Vagina (tissue), 2 donors: Measurements from ENCODE around the gene MAP2K3. TPM values are rescaled to one million over a fixed set of nuclear protein-coding genes. Genes with fewer than 3 reads are reported as not detected.

Source experiments
- DNase-seq, 2 donors: peaks; one replicate each; pipeline ENCODE4 v3.0.0-alpha.2; 2017; ENCODE audit errors: extremely low spot score in 2 of 2
- H3K27ac ChIP-seq: fragments of 200-600 bp; sonication (generic); one replicate; pipeline ENCODE4 v1.5.1; 2019
- H3K27me3 ChIP-seq: fragments of 200-600 bp; sonication (generic); one replicate; pipeline ENCODE4 v1.5.1; 2019
- H3K36me3 ChIP-seq, 2 donors: fragments of 200-600 bp; sonication (generic); one replicate each; pipeline ENCODE4 v1.5.1; 2017 to 2019
- H3K4me1 ChIP-seq: fragments of 200-600 bp; sonication (generic); one replicate; pipeline ENCODE4 v1.5.1; 2019
- H3K4me3 ChIP-seq, 2 donors: fragments of 200-600 bp; sonication (generic); 1 replicate in 1 of 2; 2 replicates in 1 of 2; pipeline ENCODE4 v1.5.1; 2016 to 2019
- H3K9me3 ChIP-seq: fragments of 200-600 bp; sonication (generic); one replicate; pipeline ENCODE4 v1.5.1; 2019
- POLR2A ChIP-seq, 2 donors: fragments of 450-650 bp; IDR thresholded peaks; one replicate each; pipeline ENCODE4 v1.6.1; 2017; ENCODE audit warnings: antibody characterized with exemption in 2 of 2, mild to moderate bottlenecking in 2 of 2, moderate library complexity in 2 of 2
- POLR2AphosphoS5 ChIP-seq, 2 donors: sonication (generic); formaldehyde crosslinking; IDR thresholded peaks; one replicate each; pipeline ENCODE4 v1.9.0; 2017; ENCODE audit warnings: antibody characterized with exemption in 2 of 2, mild to moderate bottlenecking in 2 of 2, low read depth in 1 of 2; ENCODE audit not compliant: insufficient read depth in 1 of 2
- intact Hi-C: fragments of 100-400 bp; cut with DNase I; formaldehyde crosslinking; loops from one replicate; pipeline ENCODE4 v1.15.1; 2023
- total RNA-seq: library from RNA; depleted of rRNA; stranded (reverse); fragments of >200 nt; gene quantifications from one replicate; pipeline ENCODE4 v1.2.3, GENCODE V29; 2016
- TF ChIP-seq, protein P1 (sequence below), 3 experiments: fragments of 450-650 bp in 2 of 3; fragments of 200-600 bp in 1 of 3; sonication (generic) in 1 of 3; IDR thresholded peaks; one replicate each; pipeline ENCODE4 v1.5.1; 2017 to 2019; ENCODE audit warnings: antibody characterized with exemption in 3 of 3, mild to moderate bottlenecking in 2 of 3, moderate library complexity in 2 of 3

The MAP2K3 gene
- total RNA-seq, 1 donor from 2014 or later = 21.6 TPM

DNA sequence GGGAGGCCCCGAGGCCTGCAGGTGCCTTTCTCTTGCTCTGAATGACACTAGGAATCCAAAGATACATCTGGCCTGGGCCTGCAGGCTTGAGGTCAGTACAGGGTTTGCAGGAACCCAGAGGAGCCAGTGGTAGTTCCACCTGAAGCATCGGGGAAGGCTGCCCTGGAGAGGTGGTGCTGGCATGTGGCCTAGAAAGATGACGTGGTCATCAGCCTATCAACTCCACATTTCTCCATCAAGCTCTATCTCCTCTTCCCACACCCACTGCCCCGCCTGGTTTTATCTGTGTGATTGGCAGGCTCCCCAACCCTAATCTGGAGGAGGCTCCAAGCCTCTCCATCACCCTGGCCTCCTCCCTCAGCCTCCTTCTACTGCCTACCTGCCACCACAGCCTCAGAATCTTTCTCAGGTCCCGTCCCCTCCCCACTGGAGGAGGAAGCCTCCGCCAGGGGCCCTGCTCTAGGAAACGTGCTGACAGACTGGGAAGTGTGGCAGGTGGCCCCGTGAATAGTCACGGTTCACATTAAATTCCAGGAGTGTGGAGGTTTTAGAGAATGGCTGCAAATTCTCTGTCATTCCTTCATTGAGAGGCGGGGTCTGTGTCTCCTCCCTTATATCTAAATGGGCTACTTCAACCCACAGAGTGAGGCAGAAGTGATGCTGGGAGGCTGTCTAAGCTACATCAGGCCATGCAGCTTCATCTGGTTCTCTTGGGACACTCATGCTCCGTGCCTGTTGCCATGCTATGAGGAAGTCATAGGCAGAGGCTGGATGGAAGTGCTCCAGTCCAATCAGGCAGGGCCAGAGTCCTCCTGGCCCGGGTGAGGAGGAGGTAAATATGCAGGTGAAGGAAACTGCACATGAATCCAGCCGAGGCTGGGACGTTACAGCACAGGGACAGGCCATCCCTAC is 11.4 kb upstream of the MAP2K3 start:
- no peak overlapping the region for H3K27ac ChIP-seq
- H3K9me3 ChIP-seq = no peaks in the 10 kb centered on the region
- no peak for DNase-seq
- peaks cover 18% of the 10 kb centered on the region for H3K4me1 ChIP-seq
- intact Hi-C loops = no loop called here
- no peaks in the 10 kb centered on the region for H3K36me3 ChIP-seq
- no peak overlapping the region for H3K4me3 ChIP-seq
- H3K27me3 ChIP-seq = no peaks in the 10 kb centered on the region
- TF ChIP-seq POLR2AphosphoS5 (IDR thresholded peaks at IDR 0.05; ENCODE audit: insufficient read depth in 1 of 2, low read depth in 1 of 2) (no peak), POLR2A (IDR thresholded peaks at IDR 0.05) (no peak)
- TF ChIP-seq, protein P1, sequence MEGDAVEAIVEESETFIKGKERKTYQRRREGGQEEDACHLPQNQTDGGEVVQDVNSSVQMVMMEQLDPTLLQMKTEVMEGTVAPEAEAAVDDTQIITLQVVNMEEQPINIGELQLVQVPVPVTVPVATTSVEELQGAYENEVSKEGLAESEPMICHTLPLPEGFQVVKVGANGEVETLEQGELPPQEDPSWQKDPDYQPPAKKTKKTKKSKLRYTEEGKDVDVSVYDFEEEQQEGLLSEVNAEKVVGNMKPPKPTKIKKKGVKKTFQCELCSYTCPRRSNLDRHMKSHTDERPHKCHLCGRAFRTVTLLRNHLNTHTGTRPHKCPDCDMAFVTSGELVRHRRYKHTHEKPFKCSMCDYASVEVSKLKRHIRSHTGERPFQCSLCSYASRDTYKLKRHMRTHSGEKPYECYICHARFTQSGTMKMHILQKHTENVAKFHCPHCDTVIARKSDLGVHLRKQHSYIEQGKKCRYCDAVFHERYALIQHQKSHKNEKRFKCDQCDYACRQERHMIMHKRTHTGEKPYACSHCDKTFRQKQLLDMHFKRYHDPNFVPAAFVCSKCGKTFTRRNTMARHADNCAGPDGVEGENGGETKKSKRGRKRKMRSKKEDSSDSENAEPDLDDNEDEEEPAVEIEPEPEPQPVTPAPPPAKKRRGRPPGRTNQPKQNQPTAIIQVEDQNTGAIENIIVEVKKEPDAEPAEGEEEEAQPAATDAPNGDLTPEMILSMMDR (IDR thresholded peaks at IDR 0.05) = no peak

DNA sequence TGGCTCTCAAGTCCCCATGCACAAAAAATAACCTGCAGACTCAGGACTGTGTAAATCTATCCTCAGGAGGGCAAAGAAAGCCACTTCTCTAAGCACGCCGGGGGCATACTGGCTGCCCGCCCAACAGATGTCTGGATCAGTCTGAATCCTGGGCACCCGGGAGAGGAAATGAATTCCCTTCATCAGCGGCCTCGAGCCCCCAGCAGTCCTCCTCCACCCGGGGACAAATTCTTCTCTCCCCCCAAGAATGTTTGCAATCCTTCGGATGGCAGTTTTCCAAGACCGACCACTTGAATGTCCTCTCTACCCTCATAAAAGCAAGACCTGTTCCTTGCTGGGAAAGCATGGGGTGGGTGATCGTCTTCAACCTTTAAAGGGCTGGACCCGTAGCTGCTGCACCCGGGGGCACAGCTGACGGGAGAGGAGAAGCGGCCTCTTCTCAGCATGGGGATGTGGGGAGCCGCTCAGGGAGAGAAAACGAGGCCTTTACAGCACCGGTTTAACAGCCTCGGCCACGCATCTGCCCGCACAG is 9.4 kb upstream of the MAP2K3 start:
- H3K4me3 ChIP-seq = peak overlapping the region; percentile 63 to 64
- H3K9me3 ChIP-seq = no peaks in the 10 kb centered on the region
- no peaks in the 10 kb centered on the region for H3K36me3 ChIP-seq
- H3K27ac ChIP-seq = peak overlapping the region; percentile 60
- H3K4me1 ChIP-seq = peaks cover 34% of the 10 kb centered on the region
- no peaks in the 10 kb centered on the region for H3K27me3 ChIP-seq
- TF ChIP-seq POLR2AphosphoS5 (IDR thresholded peaks at IDR 0.05; ENCODE audit: insufficient read depth in 1 of 2, low read depth in 1 of 2) (no peak), POLR2A (IDR thresholded peaks at IDR 0.05) (no peak)
- TF ChIP-seq, protein P1 (IDR thresholded peaks at IDR 0.05) = no peak
- DNase-seq = peak in 1 of 2 donors; percentile 87
- intact Hi-C loops = no loop called here

DNA sequence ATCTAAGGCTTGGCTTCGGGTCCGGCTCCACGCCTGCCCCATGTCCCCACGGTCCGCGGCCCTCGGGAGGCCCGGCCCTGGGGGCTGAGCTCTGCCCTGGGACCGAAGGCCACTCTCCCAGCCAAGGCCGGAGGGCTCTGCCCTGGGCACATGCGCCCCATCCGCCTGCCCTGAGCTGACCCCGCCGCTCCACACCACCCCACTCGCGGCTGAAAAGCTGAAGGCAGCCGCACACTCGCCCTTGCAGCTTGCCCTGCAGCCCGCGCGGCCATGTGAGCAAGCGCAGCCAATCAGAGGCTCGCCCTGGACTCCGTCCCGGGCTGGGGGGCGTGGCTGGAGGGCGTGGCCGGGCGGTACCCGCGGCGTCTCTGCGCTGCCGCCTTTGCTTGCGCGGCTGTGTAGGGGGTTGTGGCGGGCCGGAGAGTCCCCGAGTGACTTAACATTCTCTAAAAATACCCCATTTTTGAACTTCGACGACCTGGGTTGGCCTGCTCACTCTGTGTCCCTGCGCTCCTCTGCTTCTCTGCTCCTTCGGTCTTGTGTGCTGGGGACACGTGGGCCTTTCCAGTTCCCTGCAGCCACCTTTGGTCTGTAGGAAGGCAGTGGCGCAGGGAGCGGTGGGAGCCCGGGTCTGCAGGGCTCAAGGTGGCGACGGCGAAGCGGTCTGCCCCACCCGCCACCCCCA is 8.8 kb upstream of the MAP2K3 start:
- Histone ChIP-seq H3K27me3 (no peaks in the 10 kb centered on the region), H3K27ac (peak overlapping the region; percentile 60), H3K4me1 (peaks cover 38% of the 10 kb centered on the region), H3K36me3 (no peaks in the 10 kb centered on the region), H3K9me3 (no peaks in the 10 kb centered on the region), H3K4me3 (peak overlapping the region; percentile 63 to 64)
- DNase-seq = peak in 1 of 2 donors; percentile 93
- peak in 1 of 2 donors; percentile 19 for TF ChIP-seq POLR2A (IDR thresholded peaks at IDR 0.05)
- TF ChIP-seq, protein P1 (IDR thresholded peaks at IDR 0.05) = no peak
- TF ChIP-seq POLR2AphosphoS5 (IDR thresholded peaks at IDR 0.05; ENCODE audit: insufficient read depth in 1 of 2, low read depth in 1 of 2) = peak; percentile 75 to 85
- intact Hi-C loops = no loop called here

DNA sequence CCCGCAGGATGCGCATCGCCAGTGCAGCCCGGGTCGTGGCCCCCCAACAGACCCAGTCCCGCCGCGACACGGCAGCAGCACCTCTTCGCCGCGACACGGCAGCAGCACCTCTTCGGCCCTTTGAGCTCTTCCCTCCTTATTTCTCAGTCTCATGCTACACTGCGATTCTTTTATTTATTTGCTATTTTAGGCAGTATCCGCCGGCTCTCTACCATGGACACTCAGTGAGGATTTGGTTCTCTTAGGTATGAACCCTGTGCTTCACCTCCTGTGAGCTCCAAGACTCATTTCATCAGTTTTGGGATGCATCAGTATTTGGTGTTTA is 8.3 kb upstream of the MAP2K3 start:
- Histone ChIP-seq H3K27me3 (no peaks in the 10 kb centered on the region), H3K9me3 (no peaks in the 10 kb centered on the region), H3K4me1 (peaks cover 38% of the 10 kb centered on the region), H3K27ac (peak overlapping the region; percentile 60), H3K36me3 (no peaks in the 10 kb centered on the region), H3K4me3 (peak overlapping the region; percentile 63 to 64)
- no peak for DNase-seq
- TF ChIP-seq, protein P1 (IDR thresholded peaks at IDR 0.05) = no peak
- TF ChIP-seq POLR2AphosphoS5 (IDR thresholded peaks at IDR 0.05; ENCODE audit: insufficient read depth in 1 of 2, low read depth in 1 of 2) (no peak), POLR2A (IDR thresholded peaks at IDR 0.05) (no peak)
- intact Hi-C loops = no loop called here
